ENCODE data around the gene TGFB2. TPM values are rescaled to one million over a fixed set of nuclear protein-coding genes. Genes with fewer than 3 reads are reported as not detected.

Gene TGFB2
- total and polyA plus RNA-seq, 2 donors (not counting 3 experiments of a cell fraction or from before 2014, with no cell fraction given): 21.2 to 43.5 TPM

GRCh38 chr1:218323568-218324225 lies 21.4 kb upstream of the TGFB2 start:
- Histone ChIP-seq H3K9ac (replicated peaks; ENCODE audit: extremely low read depth, insufficient read depth, low read length) (no peak overlapping the region), H3K27ac (ENCODE audit: insufficient read depth, low read depth, low read length) (no peak overlapping the region), H3K4me3 (replicated peaks in 1 of 3; ENCODE audit: insufficient read depth in 1 of 3, low read depth in 1 of 3, low read length in 3 of 3) (no peak overlapping the region), H3K9me1 (replicated peaks; ENCODE audit: control insufficient read depth, extremely low read depth, insufficient read depth, low read length) (no peaks in the 10 kb centered on the region), H3K4me2 (ENCODE audit: insufficient read depth, low read length) (no peak overlapping the region), H2AFZ (ENCODE audit: low read depth, low read length) (no peak overlapping the region), H3K79me2 (ENCODE audit: control insufficient read depth, insufficient read depth, low read length) (peaks cover 4% of the 10 kb centered on the region), H4K20me1 (replicated peaks; ENCODE audit: control insufficient read depth, extremely low read depth, insufficient read depth, low read length) (no peaks in the 10 kb centered on the region), H3K4me1 (ENCODE audit: control insufficient read depth, extremely low read depth, insufficient read depth, low read length) (no peaks in the 10 kb centered on the region), H3K36me3 (ENCODE audit: control insufficient read depth in 2 of 2, extremely low read depth in 1 of 2, insufficient read depth in 2 of 2, low read length in 2 of 2) (no peaks in the 10 kb centered on the region), H3K27me3 (ENCODE audit: control insufficient read depth in 2 of 2, insufficient read depth in 2 of 2, low read length in 2 of 2) (no peaks in the 10 kb centered on the region), H3K9me3 (replicated peaks; ENCODE audit: control insufficient read depth, insufficient read depth, low read length) (no peaks in the 10 kb centered on the region)
- BruUV-seq (replicated peaks): no TSS peak
- FAIRE-seq (no peak), DNase-seq (ENCODE audit: low read depth, low spot score) (no peak)
- intact Hi-C loops (cut with micrococcal nuclease) (no loop called here), dilution Hi-C loops (cut with MboI; ENCODE audit: extremely low pct_ligation_motif_present, low sequenced_read_pairs) (no loop called here)
- TF ChIP-seq MAX (IDR thresholded peaks at IDR 0.05; ENCODE audit: insufficient read depth, insufficient read length) (no peak), POLR2A (IDR thresholded peaks at IDR 0.05; ENCODE audit: low read depth, low read length) (no peak), POLR2AphosphoS5 (IDR thresholded peaks at IDR 0.05; ENCODE audit: insufficient read depth, low read depth, low read length) (no peak), MYC (IDR thresholded peaks at IDR 0.05; ENCODE audit: low read depth, low read length) (no peak), EZH2 (IDR thresholded peaks at IDR 0.05; ENCODE audit: borderline replicate concordance, low read depth, low read length, severe bottlenecking) (no peak), GATA2 (IDR thresholded peaks at IDR 0.05; ENCODE audit: insufficient read depth, insufficient read length, low read depth, low read length) (no peak), CTCF (IDR thresholded peaks at IDR 0.05; ENCODE audit: extremely low read depth in 1 of 2, insufficient read depth in 1 of 2, low read depth in 1 of 2, low read length in 2 of 2) (no peak), JUN (IDR thresholded peaks at IDR 0.05; ENCODE audit: borderline replicate concordance, insufficient read depth, insufficient read length, low read depth) (no peak), FOS (IDR thresholded peaks at IDR 0.05; ENCODE audit: borderline replicate concordance, insufficient read depth, low read length) (no peak)
- POLR2A ChIA-PET: no interaction called here
- CTCF ChIA-PET: interaction anchor here (1.0 to 1.9 kb wide), 4 partner anchors 9 to 743 kb away, joined by 3 to 4 read pairs (median 3); no protein-coding TSS in a partner anchor
